ENCODE data around the gene PLXND1.

The PLXND1 gene

DNA sequence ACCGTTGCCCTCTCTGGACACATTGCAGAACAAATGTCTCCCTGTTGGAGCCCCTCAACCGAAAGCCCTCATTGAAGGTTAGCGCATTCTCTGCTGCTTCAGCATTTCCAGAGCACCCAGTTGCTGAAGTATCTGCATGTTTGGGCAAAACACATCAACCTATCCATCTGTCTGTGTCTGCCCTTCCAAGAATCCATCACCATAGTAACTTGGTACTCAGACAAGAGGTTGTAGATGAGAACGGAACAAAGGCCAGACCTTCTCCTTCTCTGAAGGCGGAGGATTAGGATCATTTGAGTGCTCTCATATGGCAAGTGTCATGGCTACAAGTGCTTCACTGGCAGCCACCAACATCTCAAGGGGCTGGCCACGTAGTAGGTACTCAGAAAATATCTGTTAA lies 101.1 kb downstream of the PLXND1 start:
- no peak for DNase-seq (ENCODE audit: low read depth in 2 of 2)

All from stimulated activated CD8-positive, alpha-beta memory T cell treated with anti-CD3 and anti-CD28 coated beads, Interleukin-2, amount 100 ng/mL, for 1 hour (primary cell).